Uterus (tissue), 4 donors: Measurements from ENCODE around the gene DOCK6. TPM values are rescaled to one million over a fixed set of nuclear protein-coding genes. Genes with fewer than 3 reads are reported as not detected.
A peak's percentile ranks its signal among the peaks of the same experiment; 100 is the strongest.

Experiments used
- DNase-seq, 2 donors: peaks; one replicate each; pipeline ENCODE4 v3.0.0-alpha.2; 2019 to 2020
- H3K27ac ChIP-seq, 2 donors: fragments of 200-600 bp; sonication (generic); 1 replicate in 1 of 2; 2 replicates in 1 of 2; pipeline ENCODE4 v1.5.1; 2016 to 2018
- H3K27me3 ChIP-seq, 2 donors: fragments of 200-600 bp; sonication (generic); one replicate each; pipeline ENCODE4 v1.5.1; 2018 to 2019; ENCODE audit warnings: control low read depth in 1 of 2
- H3K36me3 ChIP-seq, 2 donors: fragments of 200-600 bp; sonication (generic); one replicate each; pipeline ENCODE4 v1.5.1; 2019; ENCODE audit warnings: control low read depth in 1 of 2
- H3K4me1 ChIP-seq, 2 donors: fragments of 200-600 bp; sonication (generic); one replicate each; pipeline ENCODE4 v1.5.1; 2018 to 2019; ENCODE audit warnings: control low read depth in 1 of 2
- H3K4me3 ChIP-seq, 2 donors: fragments of 200-600 bp; sonication (generic); 1 replicate in 1 of 2; 2 replicates in 1 of 2; pipeline ENCODE4 v1.5.1; 2018 to 2019; ENCODE audit warnings: mild to moderate bottlenecking in 1 of 2
- H3K9me3 ChIP-seq, 2 donors: fragments of 200-600 bp; sonication (generic); one replicate each; pipeline ENCODE4 v1.5.1; 2019; ENCODE audit warnings: control low read depth in 1 of 2
- CTCF ChIP-seq, 4 experiments: fragments of 200-600 bp in 2 of 4; fragments of 450-650 bp in 2 of 4; sonication (generic) in 2 of 4; IDR thresholded peaks; one replicate each; pipeline ENCODE4 v1.5.1; 2016 to 2019; ENCODE audit warnings: antibody characterized with exemption in 4 of 4, mild to moderate bottlenecking in 2 of 4, moderate library complexity in 1 of 4
- POLR2A ChIP-seq, 2 donors: fragments of 450-650 bp; IDR thresholded peaks; one replicate each; pipeline ENCODE4 v1.6.1; 2016; ENCODE audit warnings: antibody characterized with exemption in 2 of 2, mild to moderate bottlenecking in 1 of 2, moderate library complexity in 1 of 2
- intact Hi-C: fragments of 100-400 bp; cut with DNase I; formaldehyde crosslinking; loops from one replicate; pipeline ENCODE4 v1.15.1; 2023; ENCODE audit warnings: low total_unique reads
- total RNA-seq, 4 donors: library from RNA; depleted of rRNA in 3 of 4; stranded (reverse); fragments of >200 nt in 3 of 4; gene quantifications; one replicate each; pipeline versions ENCODE4 v1.1.0 to v1.2.4, GENCODE V29; 2014 to 2023
- donor health status: DM: yes; HTN: yes; CAD: no.

Gene DOCK6
- total RNA-seq, 4 donors from 2014 or later = 13.5 to 89.4 (median 38.6) TPM

DNA sequence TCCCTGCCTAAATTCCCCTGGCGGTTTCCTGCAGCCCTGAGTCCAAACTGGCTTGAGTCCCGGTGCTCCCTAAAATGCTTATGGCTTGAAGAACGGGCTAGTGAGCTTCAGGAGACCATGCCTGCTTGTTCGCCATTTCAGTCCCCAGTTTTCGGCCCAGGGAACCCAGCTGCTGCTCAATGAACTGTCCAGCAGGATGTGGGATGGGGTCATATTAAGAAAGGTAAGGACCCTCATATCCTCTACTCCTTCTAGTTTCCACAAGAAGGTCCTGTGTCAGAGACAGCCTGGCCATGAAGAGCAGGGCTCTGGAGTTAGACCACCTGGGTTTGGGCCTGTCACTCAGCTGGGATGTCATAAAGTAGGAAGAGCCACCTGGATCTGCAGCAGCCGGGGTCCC, 89.7 kb downstream of the DOCK6 start:
- H3K4me1 ChIP-seq = peaks cover 4 to 19% of the 10 kb centered on the region in 2 donors
- TF ChIP-seq POLR2A (IDR thresholded peaks at IDR 0.05) = no peak
- TF ChIP-seq CTCF (IDR thresholded peaks at IDR 0.05) = no peak
- no peaks in the 10 kb centered on the region for H3K27me3 ChIP-seq
- no peaks in the 10 kb centered on the region for H3K9me3 ChIP-seq
- no peak overlapping the region for H3K4me3 ChIP-seq
- DNase-seq = no peak
- no peaks in the 10 kb centered on the region for H3K36me3 ChIP-seq
- H3K27ac ChIP-seq = peak overlapping the region; percentile 93 to 96
- intact Hi-C loops = no loop called here

DNA sequence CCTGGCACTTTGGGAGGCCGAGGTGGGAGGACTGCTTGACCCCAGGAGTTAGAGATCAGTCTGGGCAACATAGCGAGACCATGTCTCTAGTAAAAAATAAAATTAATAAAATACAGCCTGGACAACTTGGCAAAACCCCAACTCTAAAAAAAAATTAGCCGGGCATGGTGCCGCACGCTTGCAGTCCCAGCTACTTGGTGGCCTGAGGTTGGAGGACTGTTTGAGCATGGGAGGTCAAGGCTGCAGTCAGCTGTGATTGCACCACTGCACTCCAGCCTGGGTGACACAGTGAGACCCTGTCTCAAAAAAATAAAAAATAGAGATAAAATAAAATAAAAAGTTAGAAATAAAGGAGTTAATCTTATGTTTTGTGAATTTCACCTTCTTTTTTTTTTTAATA, 91.2 kb downstream of the DOCK6 start:
- Histone ChIP-seq H3K36me3 (no peaks in the 10 kb centered on the region), H3K27ac (peak overlapping the region; percentile 93 to 96)
- TF ChIP-seq CTCF (IDR thresholded peaks at IDR 0.05) (no peak), POLR2A (IDR thresholded peaks at IDR 0.05) (no peak)

GRCh38 chr19:11169896-11170678, 92.2 kb downstream of the DOCK6 start:
- intact Hi-C loops = no loop called here
- TF ChIP-seq POLR2A (IDR thresholded peaks at IDR 0.05) (no peak), CTCF (IDR thresholded peaks at IDR 0.05) (no peak)
- no peaks in the 10 kb centered on the region for H3K36me3 ChIP-seq
- peak overlapping the region; percentile 93 to 96 for H3K27ac ChIP-seq
- no peaks in the 10 kb centered on the region for H3K9me3 ChIP-seq
- DNase-seq = peak; percentile 79 to 81
- no peak overlapping the region for H3K4me3 ChIP-seq
- no peaks in the 10 kb centered on the region for H3K27me3 ChIP-seq
- H3K4me1 ChIP-seq = peaks cover 17 to 36% of the 10 kb centered on the region in 2 donors

More for the DNA sequence above, 91.2 kb downstream of the DOCK6 start:
- intact Hi-C loops = no loop called here
- Histone ChIP-seq H3K9me3 (no peaks in the 10 kb centered on the region), H3K4me3 (no peak overlapping the region), H3K27me3 (no peaks in the 10 kb centered on the region), H3K4me1 (peaks cover 10 to 27% of the 10 kb centered on the region in 2 donors)
- no peak for DNase-seq

GRCh38 chr19:11168568-11168967, 93.8 kb downstream of the DOCK6 start:
- H3K27ac ChIP-seq = peak overlapping the region; percentile 93 to 96
- no peaks in the 10 kb centered on the region for H3K9me3 ChIP-seq
- DNase-seq = no peak
- peaks cover 28 to 45% of the 10 kb centered on the region in 2 donors for H3K4me1 ChIP-seq
- no peak for TF ChIP-seq POLR2A (IDR thresholded peaks at IDR 0.05)
- TF ChIP-seq CTCF (IDR thresholded peaks at IDR 0.05) = no peak
- no peak overlapping the region for H3K4me3 ChIP-seq
- H3K36me3 ChIP-seq = no peaks in the 10 kb centered on the region
- H3K27me3 ChIP-seq = no peaks in the 10 kb centered on the region
- intact Hi-C loops = no loop called here

- intact Hi-C loops = no loop called here
- Histone ChIP-seq H3K9me3 (no peaks in the 10 kb centered on the region), H3K27ac (peak overlapping the region; percentile 93 to 96), H3K4me1 (peaks cover 28 to 45% of the 10 kb centered on the region in 2 donors), H3K36me3 (no peaks in the 10 kb centered on the region), H3K4me3 (no peak overlapping the region), H3K27me3 (no peaks in the 10 kb centered on the region)
- peak; percentile 61 to 62 for DNase-seq
- TF ChIP-seq CTCF (IDR thresholded peaks at IDR 0.05) = no peak
- TF ChIP-seq POLR2A (IDR thresholded peaks at IDR 0.05) = no peak
Measured at GRCh38 chr19:11166281-11167142, 95.8 kb downstream of the DOCK6 start.
